CD14-positive monocyte (primary cell): ENCODE results near the gene KIF1A. TPM values are rescaled to one million over a fixed set of nuclear protein-coding genes. Genes with fewer than 3 reads are reported as not detected.

ENCODE experiments used
- DNase-seq, 3 donors: peaks; one replicate each; pipeline ENCODE4 v3.0.0-alpha.2; 2011 to 2022
- H2AFZ ChIP-seq: 2 replicates; pipeline ENCODE4 v1.6.0; 2012; ENCODE audit warnings: mild to moderate bottlenecking, low read depth, low read length, inconsistent platforms; ENCODE audit not compliant: insufficient read depth, poor library complexity, severe bottlenecking
- H3K27ac ChIP-seq, 2 donors: 1 replicate in 1 of 2; 2 replicates in 1 of 2; pipeline ENCODE4 v1.5.1; 2012 to 2013; ENCODE audit warnings: low read length in 2 of 2, control low read depth in 1 of 2, inconsistent platforms in 1 of 2, low read depth in 1 of 2, mild to moderate bottlenecking in 1 of 2
- H3K27me3 ChIP-seq, 2 donors: one replicate each; pipeline versions ENCODE4 v1.6.0 to v1.6.1; 2011 to 2013; ENCODE audit warnings: low read length in 2 of 2; ENCODE audit not compliant: control insufficient read depth in 2 of 2, insufficient read depth in 2 of 2
- H3K36me3 ChIP-seq, 2 donors: replicated peaks in 1 of 2; 1 replicate in 1 of 2; 2 replicates in 1 of 2; pipeline versions ENCODE4 v1.5.1 to v1.6.1; 2012 to 2013; ENCODE audit warnings: low read length in 2 of 2, control low read depth in 1 of 2, inconsistent platforms in 1 of 2, mild to moderate bottlenecking in 1 of 2; ENCODE audit not compliant: insufficient read depth in 2 of 2, control insufficient read depth in 1 of 2
- H3K4me1 ChIP-seq, 2 donors: 1 replicate in 1 of 2; 2 replicates in 1 of 2; pipeline versions ENCODE4 v1.5.1 to v1.6.1; 2012 to 2013; ENCODE audit warnings: low read length in 2 of 2, control low read depth in 1 of 2, inconsistent platforms in 1 of 2, mild to moderate bottlenecking in 1 of 2, moderate library complexity in 1 of 2; ENCODE audit not compliant: insufficient read depth in 2 of 2, control insufficient read depth in 1 of 2
- H3K4me2 ChIP-seq: replicated peaks from 2 replicates; pipeline ENCODE3; 2012; ENCODE audit warnings: low read length, moderate library complexity, mild to moderate bottlenecking; ENCODE audit not compliant: poor library complexity, severe bottlenecking; ENCODE audit errors: extremely low read depth
- H3K4me3 ChIP-seq, 3 experiments: fragments of 200-600 bp in 1 of 3; sonication (generic) in 1 of 3; replicated peaks in 1 of 3; 1 replicate in 2 of 3; 2 replicates in 1 of 3; pipeline ENCODE4 v1.5.1; 2011 to 2013; ENCODE audit warnings: low read length in 3 of 3, mild to moderate bottlenecking in 3 of 3, control low read depth in 2 of 3, low read depth in 2 of 3, inconsistent platforms in 1 of 3, moderate library complexity in 1 of 3
- H3K79me2 ChIP-seq: 2 replicates; pipeline ENCODE4 v1.6.0; 2012; ENCODE audit warnings: mild to moderate bottlenecking, control low read depth, inconsistent platforms, low read length, moderate library complexity; ENCODE audit not compliant: insufficient read depth
- H3K9ac ChIP-seq: 2 replicates; pipeline ENCODE4 v1.6.0; 2017; ENCODE audit warnings: low read length, mild to moderate bottlenecking; ENCODE audit not compliant: insufficient read depth, poor library complexity, severe bottlenecking
- H3K9me3 ChIP-seq, 2 donors: replicated peaks in 1 of 2; 1 replicate in 1 of 2; 2 replicates in 1 of 2; pipeline versions ENCODE4 v1.5.1 to v1.6.1; 2012 to 2013; ENCODE audit warnings: low read length in 2 of 2, control low read depth in 1 of 2; ENCODE audit not compliant: control insufficient read depth in 1 of 2, insufficient read depth in 1 of 2
- H4K20me1 ChIP-seq: 2 replicates; pipeline ENCODE4 v1.6.0; 2012; ENCODE audit warnings: mild to moderate bottlenecking, low read length, control low read depth, moderate library complexity; ENCODE audit not compliant: insufficient read depth
- H3K27ac Mint-ChIP-seq, 7 donors: one replicate each; pipeline ENCODE4 v1.8.0; 2020; ENCODE audit warnings: mild to moderate bottlenecking in 7 of 7, mixed read lengths in 7 of 7, moderate library complexity in 6 of 7, inconsistent platforms in 2 of 7
- H3K27me3 Mint-ChIP-seq, 3 donors: one replicate each; pipeline ENCODE4 v1.8.0; 2021 to 2022; ENCODE audit warnings: low read depth in 3 of 3, mild to moderate bottlenecking in 3 of 3, mixed read lengths in 3 of 3, moderate library complexity in 3 of 3, inconsistent platforms in 1 of 3
- H3K36me3 Mint-ChIP-seq, 2 donors: one replicate each; pipeline ENCODE4 v1.8.0; 2020; ENCODE audit warnings: mixed read lengths in 2 of 2, inconsistent platforms in 1 of 2, mild to moderate bottlenecking in 1 of 2
- H3K4me1 Mint-ChIP-seq: one replicate; pipeline ENCODE4 v1.8.0; 2020; ENCODE audit warnings: mild to moderate bottlenecking, mixed read lengths
- H3K4me3 Mint-ChIP-seq, 2 donors: one replicate each; pipeline ENCODE4 v1.8.0; 2020; ENCODE audit warnings: mild to moderate bottlenecking in 2 of 2, mixed read lengths in 2 of 2, moderate library complexity in 1 of 2
- H3K9me3 Mint-ChIP-seq, 7 donors: one replicate each; pipeline ENCODE4 v1.8.0; 2020 to 2022; ENCODE audit warnings: mixed read lengths in 7 of 7, mild to moderate bottlenecking in 6 of 7, moderate library complexity in 6 of 7, inconsistent platforms in 2 of 7
- WGBS: methylation state at CpG from one replicate; pipeline ENCODE4 v1.1.5; 2013; ENCODE audit warnings: missing lambda C conversion rate; ENCODE audit not compliant: insufficient coverage; 5-methylcytosine and 5-hydroxymethylcytosine counted together
- intact Hi-C, 2 donors: fragments of 100-400 bp; cut with micrococcal nuclease; formaldehyde crosslinking; loops; one replicate each; pipeline versions ENCODE4 v1.15.0 to v1.15.1; 2023
- polyA plus RNA-seq, 3 donors: library from polyadenylated mRNA; depleted of rRNA in 1 of 3; unstranded in 2 of 3; stranded (reverse) in 1 of 3; fragments of 300-500 nt in 2 of 3; fragments of >200 nt in 1 of 3; fragmentation: Illumina TruSeq in 2 of 3; gene quantifications; 1 replicate in 2 of 3; 2 replicates in 1 of 3; pipeline ENCODE4 v1.2.3, GENCODE V29; 2012 to 2021
- TF ChIP-seq, protein P1 (sequence below): fragments of 200-600 bp; IDR thresholded peaks from one replicate; pipeline ENCODE4 v1.8.0; 2022; ENCODE audit warnings: antibody characterized with exemption, mild to moderate bottlenecking

Gene KIF1A
- polyA plus RNA-seq, 3 donors = not detected

- TF ChIP-seq, protein P1, sequence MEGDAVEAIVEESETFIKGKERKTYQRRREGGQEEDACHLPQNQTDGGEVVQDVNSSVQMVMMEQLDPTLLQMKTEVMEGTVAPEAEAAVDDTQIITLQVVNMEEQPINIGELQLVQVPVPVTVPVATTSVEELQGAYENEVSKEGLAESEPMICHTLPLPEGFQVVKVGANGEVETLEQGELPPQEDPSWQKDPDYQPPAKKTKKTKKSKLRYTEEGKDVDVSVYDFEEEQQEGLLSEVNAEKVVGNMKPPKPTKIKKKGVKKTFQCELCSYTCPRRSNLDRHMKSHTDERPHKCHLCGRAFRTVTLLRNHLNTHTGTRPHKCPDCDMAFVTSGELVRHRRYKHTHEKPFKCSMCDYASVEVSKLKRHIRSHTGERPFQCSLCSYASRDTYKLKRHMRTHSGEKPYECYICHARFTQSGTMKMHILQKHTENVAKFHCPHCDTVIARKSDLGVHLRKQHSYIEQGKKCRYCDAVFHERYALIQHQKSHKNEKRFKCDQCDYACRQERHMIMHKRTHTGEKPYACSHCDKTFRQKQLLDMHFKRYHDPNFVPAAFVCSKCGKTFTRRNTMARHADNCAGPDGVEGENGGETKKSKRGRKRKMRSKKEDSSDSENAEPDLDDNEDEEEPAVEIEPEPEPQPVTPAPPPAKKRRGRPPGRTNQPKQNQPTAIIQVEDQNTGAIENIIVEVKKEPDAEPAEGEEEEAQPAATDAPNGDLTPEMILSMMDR = no peak
- Mint-ChIP-seq H3K4me3 (no peak overlapping the region), H3K27me3 (peaks cover 2 to 11% (median 3%) of the 10 kb centered on the region in 3 donors), H3K4me1 (no peaks in the 10 kb centered on the region), H3K27ac (no peak overlapping the region), H3K9me3 (peaks cover 14 to 25% (median 16%) of the 10 kb centered on the region in 7 donors), H3K36me3 (no peaks in the 10 kb centered on the region)
- H3K27ac ChIP-seq = no peak overlapping the region
- no peak overlapping the region for H3K9ac ChIP-seq
- H4K20me1 ChIP-seq = no peaks in the 10 kb centered on the region
- WGBS = 98% methylated on average over 10 of the region's 13 CpGs
- H2AFZ ChIP-seq = no peak overlapping the region
- H3K4me1 ChIP-seq = no peaks in the 10 kb centered on the region
- intact Hi-C loops = no loop called here
- no peak overlapping the region for H3K4me3 ChIP-seq
- no peaks in the 10 kb centered on the region for H3K27me3 ChIP-seq
- no peak for DNase-seq
- no peaks in the 10 kb centered on the region for H3K79me2 ChIP-seq
- peaks cover 11 to 24% of the 10 kb centered on the region in 2 donors for H3K9me3 ChIP-seq
- H3K4me2 ChIP-seq = no peak overlapping the region
- no peaks in the 10 kb centered on the region for H3K36me3 ChIP-seq
Measured at GRCh38 chr2:240858321-240858720, 38.3 kb upstream of the KIF1A start.

- no peak overlapping the region for H3K4me2 ChIP-seq
- H2AFZ ChIP-seq = no peak overlapping the region
- 90% methylated on average over 18 of the region's 21 CpGs for WGBS
- no peak overlapping the region for H3K4me3 ChIP-seq
- Mint-ChIP-seq H3K4me1 (no peaks in the 10 kb centered on the region), H3K27me3 (peaks cover 0 to 10% (median 2%) of the 10 kb centered on the region in 3 donors), H3K9me3 (peaks cover 14 to 25% (median 16%) of the 10 kb centered on the region in 7 donors), H3K36me3 (no peaks in the 10 kb centered on the region), H3K27ac (no peak overlapping the region), H3K4me3 (no peak overlapping the region)
- DNase-seq = no peak
- no peak overlapping the region for H3K9ac ChIP-seq
- H3K9me3 ChIP-seq = peaks cover 11 to 25% of the 10 kb centered on the region in 2 donors
- H3K4me1 ChIP-seq = no peaks in the 10 kb centered on the region
- H3K27ac ChIP-seq = no peak overlapping the region
- H3K36me3 ChIP-seq = no peaks in the 10 kb centered on the region
- TF ChIP-seq, protein P1 = no peak
- H3K79me2 ChIP-seq = no peaks in the 10 kb centered on the region
- H3K27me3 ChIP-seq = no peaks in the 10 kb centered on the region
- intact Hi-C loops = no loop called here
- H4K20me1 ChIP-seq = no peaks in the 10 kb centered on the region
Measured at GRCh38 chr2:240857039-240858008, 37.3 kb upstream of the KIF1A start.
